HepG2 (cell line): Measurements from ENCODE around the gene DEDD2. TPM values are rescaled to one million over a fixed set of nuclear protein-coding genes. Genes with fewer than 3 reads are reported as not detected.
A peak's percentile ranks its signal among the peaks of the same experiment; 100 is the strongest.

Source experiments
- ARID4A ChIP-seq: sonication (generic); formaldehyde crosslinking; IDR thresholded peaks from 2 replicates; pipeline ENCODE4 v1.5.0; 2020; ENCODE audit warnings: mild to moderate bottlenecking, missing genetic modification reagents, borderline replicate concordance
- ATF5 ChIP-seq: sonication (generic); formaldehyde crosslinking; IDR thresholded peaks from 2 replicates; pipeline ENCODE4 v1.4.0; 2020; ENCODE audit warnings: mild to moderate bottlenecking, low read depth, missing genetic modification reagents
- GTF2F1 ChIP-seq: fragments of 150-350 bp; IDR thresholded peaks from 2 replicates; pipeline ENCODE4 v1.6.1; 2014; ENCODE audit warnings: low read length
- KLF15 ChIP-seq: sonication (generic); formaldehyde crosslinking; IDR thresholded peaks from 2 replicates; pipeline ENCODE4 v1.8.1; 2023; ENCODE audit warnings: borderline replicate concordance, mild to moderate bottlenecking, inconsistent platforms, missing genetic modification reagents, mixed read lengths
- PAXIP1 ChIP-seq: sonication (generic); formaldehyde crosslinking; conservative IDR thresholded peaks from 2 replicates; pipeline ENCODE4 v1.4.0; 2020; ENCODE audit warnings: mild to moderate bottlenecking, missing genetic modification reagents, moderate library complexity
- RXRA ChIP-seq: sonication (generic); formaldehyde crosslinking; IDR thresholded peaks from 2 replicates; pipeline ENCODE4 v1.5.1; 2020; ENCODE audit warnings: missing genetic modification reagents
- STAT6 ChIP-seq: sonication (generic); formaldehyde crosslinking; IDR thresholded peaks from 2 replicates; pipeline ENCODE4 v1.4.0; 2020; ENCODE audit warnings: missing genetic modification reagents, mild to moderate bottlenecking, borderline replicate concordance
- ZFP41 ChIP-seq: sonication (generic); formaldehyde crosslinking; IDR thresholded peaks from 2 replicates; pipeline ENCODE4 v1.4.0; 2020; ENCODE audit warnings: mild to moderate bottlenecking, missing genetic modification reagents, borderline replicate concordance
- ZNF790 ChIP-seq: sonication (generic); formaldehyde crosslinking; IDR thresholded peaks from 2 replicates; pipeline ENCODE4 v1.8.0; 2022; ENCODE audit warnings: missing genetic modification reagents, mild to moderate bottlenecking, borderline replicate concordance
- polyA plus RNA-seq, 8 experiments: library from polyadenylated mRNA; depleted of rRNA in 3 of 8; stranded (reverse) in 7 of 8; unstranded in 1 of 8; fragments of >200 nt; fragmentation: Illumina TruSeq in 4 of 8; extraction: Trizol in 4 of 8; gene quantifications; 2 replicates each; pipeline versions ENCODE4 v1.2.1 to v1.2.3, GENCODE V29; 2011 to 2016; ENCODE audit warnings: low read depth in 4 of 8, missing spikeins in 1 of 8, mixed read lengths in 1 of 8; ENCODE audit not compliant: insufficient read depth in 1 of 8
- total RNA-seq, 5 experiments: library from RNA; depleted of rRNA; stranded (reverse); fragments of >200 nt; fragmentation: Illumina TruSeq; extraction: Trizol; gene quantifications; 2 replicates each; pipeline ENCODE4 v1.2.3, GENCODE V29; 2016; ENCODE audit warnings: low read depth in 1 of 5
- TF ChIP-seq, protein P1 (sequence below): IDR thresholded peaks from 2 replicates; pipeline ENCODE4 v1.6.1; 2018; ENCODE audit warnings: missing genetic modification reagents
- TF ChIP-seq, protein P2 (sequence below): IDR thresholded peaks from 2 replicates; pipeline ENCODE4 v1.6.1; 2016; ENCODE audit warnings: low read depth, borderline replicate concordance

The DEDD2 gene
- total and polyA plus RNA-seq, 2 of the 13 experiments (the other 11 are each of a cell fraction or from before 2014, with no cell fraction given) = 19.2 to 24.7 TPM

DNA sequence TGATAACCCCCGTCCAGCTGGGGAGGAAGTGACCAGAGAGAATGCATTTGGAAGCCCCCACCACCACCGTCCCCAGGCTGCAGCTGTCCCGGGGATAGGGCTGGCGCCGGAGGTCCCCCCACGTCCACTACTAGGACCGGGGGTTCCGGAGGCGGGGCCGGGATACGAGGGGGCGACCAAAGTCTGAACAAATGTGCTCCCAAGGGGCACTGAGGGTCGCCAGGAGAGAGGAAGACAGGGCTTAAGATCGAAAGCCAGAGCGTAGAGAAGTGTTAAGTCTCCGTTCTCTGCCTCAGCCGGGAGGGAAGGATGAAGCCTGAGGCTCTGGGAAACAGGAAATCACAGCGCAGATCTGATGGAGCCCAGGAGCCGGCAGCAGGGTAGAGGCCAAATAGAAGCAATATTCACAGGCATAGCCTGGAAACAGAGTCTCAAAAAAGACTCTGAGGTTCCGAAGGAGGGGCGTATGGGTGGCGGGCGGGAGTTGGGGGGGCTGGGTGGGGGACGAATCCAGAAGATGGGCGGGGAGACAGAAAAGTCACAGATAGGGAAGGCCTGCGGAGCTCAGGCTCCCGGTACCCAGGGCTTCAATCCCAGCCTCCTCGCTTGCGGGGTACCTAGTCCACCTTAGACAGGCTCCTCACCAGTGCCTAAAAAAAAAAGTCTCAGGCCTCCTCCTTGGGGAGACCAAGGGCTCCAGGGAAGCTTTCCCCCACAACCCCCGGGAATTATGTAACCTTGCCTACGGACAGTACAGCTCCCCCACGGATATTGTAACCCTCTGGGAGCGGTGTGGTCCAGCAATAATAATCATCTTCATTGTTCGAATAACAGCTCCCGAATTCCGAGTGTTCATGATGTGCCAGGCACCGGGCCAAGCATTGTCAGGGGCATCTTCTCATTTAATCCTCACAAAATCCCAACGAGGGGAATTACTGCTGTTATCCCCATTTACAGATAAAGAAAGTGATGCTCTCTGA lies 38.6 kb upstream of the DEDD2 start (continued):
- peak; percentile 20; the same call in 1 of the 2 replicates for TF ChIP-seq ARID4A (CRISPR knock-in tag)
- no peak for TF ChIP-seq KLF15
- no peak for TF ChIP-seq RXRA (CRISPR knock-in tag)
- no peak for TF ChIP-seq ZNF790 (CRISPR knock-in tag)
- TF ChIP-seq, protein P1, sequence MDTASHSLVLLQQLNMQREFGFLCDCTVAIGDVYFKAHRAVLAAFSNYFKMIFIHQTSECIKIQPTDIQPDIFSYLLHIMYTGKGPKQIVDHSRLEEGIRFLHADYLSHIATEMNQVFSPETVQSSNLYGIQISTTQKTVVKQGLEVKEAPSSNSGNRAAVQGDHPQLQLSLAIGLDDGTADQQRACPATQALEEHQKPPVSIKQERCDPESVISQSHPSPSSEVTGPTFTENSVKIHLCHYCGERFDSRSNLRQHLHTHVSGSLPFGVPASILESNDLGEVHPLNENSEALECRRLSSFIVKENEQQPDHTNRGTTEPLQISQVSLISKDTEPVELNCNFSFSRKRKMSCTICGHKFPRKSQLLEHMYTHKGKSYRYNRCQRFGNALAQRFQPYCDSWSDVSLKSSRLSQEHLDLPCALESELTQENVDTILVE (CRISPR knock-in tag) = no peak
- no peak for TF ChIP-seq GTF2F1
- TF ChIP-seq ZFP41 (CRISPR knock-in tag) = no peak
- TF ChIP-seq, protein P2, sequence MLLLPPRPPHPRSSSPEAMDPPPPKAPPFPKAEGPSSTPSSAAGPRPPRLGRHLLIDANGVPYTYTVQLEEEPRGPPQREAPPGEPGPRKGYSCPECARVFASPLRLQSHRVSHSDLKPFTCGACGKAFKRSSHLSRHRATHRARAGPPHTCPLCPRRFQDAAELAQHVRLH (CRISPR knock-in tag) = no peak
- TF ChIP-seq ATF5 (CRISPR knock-in tag) = no peak
- TF ChIP-seq STAT6 (CRISPR knock-in tag) = no peak
- no peak; the same call in 1 of the 2 replicates for TF ChIP-seq PAXIP1 (CRISPR knock-in tag)
